ENCODE data around the gene MAD1L1.
A peak's percentile ranks its signal among the peaks of the same experiment; 100 is the strongest.

Gene MAD1L1

GRCh38 chr7:2249744-2250323 is 17.1 kb upstream of the MAD1L1 start:
- H3K79me1 ChIP-seq (replicated peaks; ENCODE audit: low read length, poor library complexity, severe bottlenecking) = peaks cover 17% of the 10 kb centered on the region
- no peak overlapping the region for H3K4me2 ChIP-seq (ENCODE audit: low read length, poor library complexity, severe bottlenecking)

GRCh38 chr7:2248984-2249694 is 16.4 kb upstream of the MAD1L1 start:
- Histone ChIP-seq H3K9me3 (ENCODE audit: control insufficient read depth, low read length) (no peaks in the 10 kb centered on the region), H2AFZ (ENCODE audit: low read depth, low read length) (no peak overlapping the region), H4K91ac (ENCODE audit: low read length) (peak overlapping the region; percentile 100), H3K27ac (ENCODE audit: low read length, poor library complexity, severe bottlenecking) (peak overlapping the region; percentile 91), H3K4me1 (ENCODE audit: control insufficient read depth, insufficient read depth, low read depth, low read length) (peaks cover 30% of the 10 kb centered on the region), H3K18ac (ENCODE audit: low read depth in 1 of 2, low read length in 2 of 2) (peak overlapping the region; percentile 71 to 90), H3K79me1 (replicated peaks; ENCODE audit: low read length, poor library complexity, severe bottlenecking) (peaks cover 11% of the 10 kb centered on the region), H2BK5ac (ENCODE audit: low read depth, low read length, poor library complexity, severe bottlenecking) (peak overlapping the region; percentile 77), H4K8ac (ENCODE audit: low read length) (peak overlapping the region; percentile 97), H2AK5ac (ENCODE audit: low read length, severe bottlenecking) (peak overlapping the region; percentile 88), H3K4ac (ENCODE audit: low read depth in 1 of 2, low read length in 2 of 2) (peak overlapping the region; percentile 69 to 93), H2BK120ac (ENCODE audit: low read depth, low read length) (peak overlapping the region; percentile 56), H3K14ac (ENCODE audit: low read length in 2 of 2) (peak overlapping the region in 1 of 2 experiments; percentile 37), H3K4me2 (ENCODE audit: low read length, poor library complexity, severe bottlenecking) (no peak overlapping the region), H3K9ac (ENCODE audit: low read length) (peak overlapping the region; percentile 87), H2BK15ac (ENCODE audit: low read depth, poor library complexity, severe bottlenecking) (no peak overlapping the region), H3K36me3 (ENCODE audit: control insufficient read depth in 1 of 2, insufficient read depth in 2 of 2, low read depth in 1 of 2, low read length in 2 of 2) (peaks cover 16 to 39% of the 10 kb centered on the region in 2 experiments), H3K27me3 (ENCODE audit: control insufficient read depth in 1 of 2, insufficient read depth in 1 of 2, low read length in 2 of 2) (no peaks in the 10 kb centered on the region), H3K23ac (ENCODE audit: low read length in 2 of 2) (no peak overlapping the region), H3K4me3 (ENCODE audit: insufficient read depth in 1 of 2, low read depth in 1 of 2, low read length in 2 of 2) (peak overlapping the region in 1 of 2 experiments; percentile 57), H2BK12ac (ENCODE audit: low read length in 2 of 2) (peak overlapping the region; percentile 81 to 98)
- 45% methylated on average over 23 of the region's 24 CpGs for WGBS
- DNase-seq = peak; percentile 97

More at GRCh38 chr7:2249744-2250323, 17.1 kb upstream of the MAD1L1 start:
- Histone ChIP-seq H3K14ac (ENCODE audit: low read length in 2 of 2) (peak overlapping the region in 1 of 2 experiments; percentile 37), H3K23ac (ENCODE audit: low read length in 2 of 2) (peak overlapping the region in 1 of 2 experiments; percentile 27), H2BK5ac (ENCODE audit: low read depth, low read length, poor library complexity, severe bottlenecking) (peak overlapping the region; percentile 77), H3K18ac (ENCODE audit: low read depth in 1 of 2, low read length in 2 of 2) (peak overlapping the region; percentile 71 to 90), H3K9ac (ENCODE audit: low read length) (peak overlapping the region; percentile 87), H3K27me3 (ENCODE audit: control insufficient read depth in 1 of 2, insufficient read depth in 1 of 2, low read length in 2 of 2) (no peaks in the 10 kb centered on the region), H4K91ac (ENCODE audit: low read length) (peak overlapping the region; percentile 100), H2AK5ac (ENCODE audit: low read length, severe bottlenecking) (peak overlapping the region; percentile 88), H3K4ac (ENCODE audit: low read depth in 1 of 2, low read length in 2 of 2) (peak overlapping the region; percentile 69 to 93), H2BK15ac (ENCODE audit: low read depth, poor library complexity, severe bottlenecking) (peak overlapping the region; percentile 29), H3K4me3 (ENCODE audit: insufficient read depth in 1 of 2, low read depth in 1 of 2, low read length in 2 of 2) (peak overlapping the region in 1 of 2 experiments; percentile 57), H2AFZ (ENCODE audit: low read depth, low read length) (no peak overlapping the region), H4K8ac (ENCODE audit: low read length) (peak overlapping the region; percentile 97), H2BK120ac (ENCODE audit: low read depth, low read length) (peak overlapping the region; percentile 56), H3K36me3 (ENCODE audit: control insufficient read depth in 1 of 2, insufficient read depth in 2 of 2, low read depth in 1 of 2, low read length in 2 of 2) (peaks cover 22 to 46% of the 10 kb centered on the region in 2 experiments), H3K27ac (ENCODE audit: low read length, poor library complexity, severe bottlenecking) (peak overlapping the region; percentile 91), H3K9me3 (ENCODE audit: control insufficient read depth, low read length) (no peaks in the 10 kb centered on the region), H3K4me1 (ENCODE audit: control insufficient read depth, insufficient read depth, low read depth, low read length) (peaks cover 36% of the 10 kb centered on the region), H2BK12ac (ENCODE audit: low read length in 2 of 2) (peak overlapping the region; percentile 71 to 98)
- no peak for DNase-seq
- WGBS = 94% methylated on average over 27 of the region's 27 CpGs

GRCh38 chr7:2247141-2247995 is 14.6 kb upstream of the MAD1L1 start:
- no peak overlapping the region for H2AFZ ChIP-seq (ENCODE audit: low read depth, low read length)
- H3K27me3 ChIP-seq (ENCODE audit: control insufficient read depth in 1 of 2, insufficient read depth in 1 of 2, low read length in 2 of 2) = no peaks in the 10 kb centered on the region
- no peak overlapping the region for H2BK120ac ChIP-seq (ENCODE audit: low read depth, low read length)
- H3K14ac ChIP-seq (ENCODE audit: low read length in 2 of 2) = no peak overlapping the region
- no peak overlapping the region for H3K9ac ChIP-seq (ENCODE audit: low read length)
- 80% methylated on average over 34 of the region's 36 CpGs for WGBS
- no peak overlapping the region for H3K23ac ChIP-seq (ENCODE audit: low read length in 2 of 2)
- H3K4me2 ChIP-seq (ENCODE audit: low read length, poor library complexity, severe bottlenecking) = no peak overlapping the region
- peak overlapping the region; percentile 11 for H4K91ac ChIP-seq (ENCODE audit: low read length)
- no peak overlapping the region for H2BK15ac ChIP-seq (ENCODE audit: low read depth, poor library complexity, severe bottlenecking)
- H2AK5ac ChIP-seq (ENCODE audit: low read length, severe bottlenecking) = peak overlapping the region; percentile 43
- no peaks in the 10 kb centered on the region for H3K9me3 ChIP-seq (ENCODE audit: control insufficient read depth, low read length)
- DNase-seq = peak; percentile 15
- H3K79me1 ChIP-seq (replicated peaks; ENCODE audit: low read length, poor library complexity, severe bottlenecking) = peaks cover 8% of the 10 kb centered on the region
- H4K8ac ChIP-seq (ENCODE audit: low read length) = no peak overlapping the region
- H3K4me3 ChIP-seq (ENCODE audit: insufficient read depth in 1 of 2, low read depth in 1 of 2, low read length in 2 of 2) = no peak overlapping the region
- H3K36me3 ChIP-seq (ENCODE audit: control insufficient read depth in 1 of 2, insufficient read depth in 2 of 2, low read depth in 1 of 2, low read length in 2 of 2) = peaks cover 7 to 24% of the 10 kb centered on the region in 2 experiments
- no peak overlapping the region for H2BK12ac ChIP-seq (ENCODE audit: low read length in 2 of 2)
- H3K4ac ChIP-seq (ENCODE audit: low read depth in 1 of 2, low read length in 2 of 2) = peak overlapping the region in 1 of 2 experiments; percentile 15
- H3K27ac ChIP-seq (ENCODE audit: low read length, poor library complexity, severe bottlenecking) = no peak overlapping the region
- no peak overlapping the region for H2BK5ac ChIP-seq (ENCODE audit: low read depth, low read length, poor library complexity, severe bottlenecking)
- H3K18ac ChIP-seq (ENCODE audit: low read depth in 1 of 2, low read length in 2 of 2) = no peak overlapping the region
- peaks cover 35% of the 10 kb centered on the region for H3K4me1 ChIP-seq (ENCODE audit: control insufficient read depth, insufficient read depth, low read depth, low read length)

Data from mesenchymal stem cell (in vitro differentiated cells and primary cell).